ENCODE measurements around the gene LITAFD.
A peak's percentile ranks its signal among the peaks of the same experiment; 100 is the strongest.

LITAFD gene

DNA sequence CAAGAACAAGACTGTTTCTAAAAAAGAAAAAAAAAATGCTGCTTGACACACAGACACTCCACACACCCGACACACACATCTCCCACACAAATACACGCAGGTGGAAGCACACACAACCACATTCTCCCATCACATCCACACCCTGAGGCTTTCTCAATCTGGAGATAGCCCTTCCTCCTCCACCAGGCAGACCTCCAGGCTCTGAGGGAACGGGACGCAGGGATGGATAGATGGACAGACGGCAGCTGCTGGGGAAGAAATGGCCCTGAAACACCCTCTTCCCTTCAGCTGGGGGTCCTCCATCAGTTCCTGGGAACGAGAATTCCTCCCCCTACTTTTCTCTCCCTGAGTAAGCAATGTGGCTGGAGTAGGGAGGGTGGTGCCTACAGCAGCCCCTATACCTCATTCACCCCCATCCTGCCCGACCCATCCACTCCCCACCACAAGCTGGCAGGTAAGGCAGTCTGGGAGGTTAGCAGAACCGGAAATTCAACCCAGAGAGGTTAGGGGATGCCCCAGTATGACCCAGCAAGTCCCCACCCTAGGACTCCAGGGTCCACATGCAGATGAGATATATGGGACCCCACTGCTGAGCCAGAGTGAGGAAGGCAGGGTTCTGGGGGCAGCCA lies 4.1 kb upstream of the LITAFD start:
- H3K4me1 ChIP-seq (ENCODE audit: control insufficient read depth, insufficient read depth, low read length) = peaks cover 15% of the 10 kb centered on the region
- no peaks in the 10 kb centered on the region for H3K9me3 ChIP-seq (replicated peaks; ENCODE audit: low read length)
- peak overlapping the region; percentile 51 for H3K4me2 ChIP-seq (ENCODE audit: low read length)
- peak overlapping the region; percentile 16 for H3K9ac ChIP-seq (ENCODE audit: low read depth, low read length)
- no peak overlapping the region for H3K4me3 ChIP-seq (ENCODE audit: low read length)
- no peaks in the 10 kb centered on the region for H3K27me3 ChIP-seq (ENCODE audit: control insufficient read depth, insufficient read depth, low read length)
- H3K36me3 ChIP-seq (ENCODE audit: insufficient read depth, low read length) = no peaks in the 10 kb centered on the region

DNA sequence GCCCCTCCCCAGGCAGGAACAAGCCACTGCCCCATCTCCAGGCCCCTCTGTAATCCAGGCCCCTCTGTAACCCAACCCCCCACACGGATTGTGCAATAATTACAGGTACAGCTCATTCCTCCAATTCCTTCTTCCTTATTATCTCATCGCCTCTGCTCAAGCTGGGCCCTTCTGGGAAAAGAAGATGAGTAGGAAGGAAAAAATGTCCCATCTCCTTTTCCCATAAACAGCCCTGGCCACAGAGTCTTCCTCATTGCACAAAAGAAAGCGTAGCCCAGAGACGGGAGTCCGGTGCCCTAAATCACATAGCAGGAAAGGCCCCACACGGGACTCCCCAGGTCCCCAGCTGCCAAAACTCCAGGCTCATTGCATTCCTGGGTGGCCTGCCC lies 3.6 kb upstream of the LITAFD start:
- Histone ChIP-seq H3K36me3 (ENCODE audit: insufficient read depth, low read length) (no peaks in the 10 kb centered on the region), H3K4me3 (ENCODE audit: low read length) (no peak overlapping the region), H3K9me3 (replicated peaks; ENCODE audit: low read length) (no peaks in the 10 kb centered on the region), H3K27me3 (ENCODE audit: control insufficient read depth, insufficient read depth, low read length) (no peaks in the 10 kb centered on the region), H3K9ac (ENCODE audit: low read depth, low read length) (peak overlapping the region; percentile 16), H3K4me1 (ENCODE audit: control insufficient read depth, insufficient read depth, low read length) (peaks cover 15% of the 10 kb centered on the region), H3K4me2 (ENCODE audit: low read length) (peak overlapping the region; percentile 51)

DNA sequence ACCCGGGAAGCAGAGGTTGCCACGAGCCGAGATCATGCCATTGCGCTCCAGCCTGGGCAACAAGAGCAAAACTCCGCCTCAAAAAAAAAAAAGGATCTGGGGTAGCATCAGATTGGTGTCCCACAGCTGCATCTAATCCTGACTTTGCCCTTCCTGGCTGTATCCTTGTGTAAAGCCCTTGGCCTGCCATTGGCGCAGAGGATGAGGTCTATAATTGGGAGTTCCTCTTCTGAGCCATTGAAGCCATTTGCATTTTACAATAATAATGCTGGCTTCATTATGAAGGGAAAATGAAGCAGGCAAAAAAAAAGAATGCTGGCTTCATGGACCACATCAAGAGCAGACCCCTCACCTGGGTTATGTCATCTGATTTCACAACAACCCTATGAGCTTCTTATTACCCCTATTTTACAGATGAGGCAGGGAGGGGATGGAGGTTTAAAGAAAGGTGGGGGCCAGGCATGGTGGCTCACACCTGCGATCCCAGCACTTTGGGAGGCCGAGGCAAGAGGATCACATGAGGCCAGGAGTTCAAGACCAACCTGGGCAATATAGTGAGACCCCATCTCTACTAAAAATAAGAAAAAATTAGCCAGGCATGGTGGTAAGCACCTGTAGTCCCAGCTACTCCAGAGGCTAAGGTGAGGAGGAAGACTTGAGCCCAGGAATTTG lies 1.2 kb upstream of the LITAFD start:
- Histone ChIP-seq H3K4me1 (ENCODE audit: control insufficient read depth, insufficient read depth, low read length) (peaks cover 35% of the 10 kb centered on the region), H3K9me3 (replicated peaks; ENCODE audit: low read length) (no peaks in the 10 kb centered on the region), H3K4me3 (ENCODE audit: low read length) (no peak overlapping the region), H3K9ac (ENCODE audit: low read depth, low read length) (no peak overlapping the region), H3K36me3 (ENCODE audit: insufficient read depth, low read length) (no peaks in the 10 kb centered on the region), H3K4me2 (ENCODE audit: low read length) (no peak overlapping the region), H3K27me3 (ENCODE audit: control insufficient read depth, insufficient read depth, low read length) (no peaks in the 10 kb centered on the region)

DNA sequence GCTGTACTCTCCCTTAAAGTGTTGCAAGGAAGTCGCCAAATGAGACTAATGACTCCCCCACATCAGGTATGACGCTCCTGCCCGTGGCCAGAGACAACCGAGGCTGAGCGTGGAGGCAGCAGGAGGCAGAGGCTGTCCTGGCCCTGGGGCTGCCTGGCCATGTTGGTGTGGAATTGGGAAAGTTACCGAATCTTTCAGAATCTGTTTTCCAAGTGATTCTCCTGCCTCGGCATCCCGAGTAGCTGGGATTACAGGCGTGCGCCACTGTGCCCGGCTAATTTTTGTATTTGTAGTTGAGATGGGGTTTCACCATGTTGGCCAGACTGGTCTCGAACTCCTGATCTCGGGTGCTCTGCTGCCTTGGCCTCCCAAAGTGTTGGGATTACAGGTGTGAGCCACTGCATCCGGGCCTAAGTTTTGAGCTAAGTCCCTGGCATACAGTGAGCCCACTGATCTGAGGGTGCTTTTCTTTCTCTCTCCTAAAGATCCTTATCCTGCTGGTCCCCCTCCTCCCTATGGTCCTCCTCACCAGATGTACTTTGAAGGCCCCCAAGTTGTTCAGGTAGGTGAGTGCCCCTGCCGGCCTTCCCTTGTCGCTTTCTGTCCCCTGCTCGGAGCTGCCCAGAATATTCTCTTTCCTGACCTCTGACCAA lies 700 bp downstream of the LITAFD start:
- Histone ChIP-seq H3K4me3 (ENCODE audit: low read length) (no peak overlapping the region), H3K4me2 (ENCODE audit: low read length) (no peak overlapping the region), H3K9ac (ENCODE audit: low read depth, low read length) (no peak overlapping the region), H3K4me1 (ENCODE audit: control insufficient read depth, insufficient read depth, low read length) (peaks cover 52% of the 10 kb centered on the region), H3K9me3 (replicated peaks; ENCODE audit: low read length) (no peaks in the 10 kb centered on the region), H3K27me3 (ENCODE audit: control insufficient read depth, insufficient read depth, low read length) (no peaks in the 10 kb centered on the region), H3K36me3 (ENCODE audit: insufficient read depth, low read length) (peaks cover 9% of the 10 kb centered on the region)

DNA sequence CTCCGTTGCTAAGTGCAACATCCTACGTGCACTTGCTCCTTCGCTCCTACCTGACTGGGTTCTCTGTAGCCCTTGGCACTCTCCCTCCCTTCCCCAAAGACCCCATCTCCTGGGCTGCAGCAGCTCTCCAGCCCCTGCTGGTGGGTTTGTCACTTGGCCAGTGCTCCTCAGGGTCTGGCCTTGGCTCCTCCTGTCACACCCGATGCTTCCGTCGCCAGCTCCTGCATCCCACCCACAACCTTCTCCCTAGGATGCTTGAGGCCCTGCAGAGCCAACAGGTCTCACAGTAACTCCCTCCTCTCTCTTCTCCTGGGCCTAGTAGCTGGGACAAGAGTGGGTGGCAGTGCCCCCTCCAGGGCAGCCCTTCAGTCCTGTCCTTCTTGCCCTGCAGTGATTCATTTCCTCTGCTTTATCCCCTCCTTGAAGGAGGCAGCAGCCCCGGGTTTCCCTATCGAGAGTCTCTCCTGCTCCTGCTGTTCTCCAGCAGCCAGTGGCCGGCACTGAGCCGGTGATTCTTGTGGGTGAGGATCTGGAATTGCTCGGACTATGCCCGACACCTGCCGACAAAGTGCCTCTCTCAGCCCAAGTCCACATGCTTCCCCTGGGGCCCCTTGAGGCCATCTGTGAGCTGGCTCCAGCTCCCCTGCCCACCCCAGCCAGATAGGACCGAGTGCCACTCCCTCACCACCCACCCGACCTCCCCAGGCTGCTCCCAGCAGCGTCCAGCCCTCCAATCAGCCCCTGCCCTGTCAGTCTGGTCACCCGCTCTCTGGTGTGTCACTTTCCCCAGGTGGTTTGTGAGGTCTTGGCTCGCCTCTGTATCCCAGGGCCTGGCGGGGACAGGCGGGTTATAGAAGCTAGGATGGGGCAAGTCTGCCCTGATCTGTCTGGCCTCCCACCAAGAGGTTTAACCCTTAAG lies 3.8 kb downstream of the LITAFD start:
- H3K9ac ChIP-seq (ENCODE audit: low read depth, low read length) = peak overlapping the region; percentile 42
- no peak overlapping the region for H3K4me3 ChIP-seq (ENCODE audit: low read length)

DNA sequence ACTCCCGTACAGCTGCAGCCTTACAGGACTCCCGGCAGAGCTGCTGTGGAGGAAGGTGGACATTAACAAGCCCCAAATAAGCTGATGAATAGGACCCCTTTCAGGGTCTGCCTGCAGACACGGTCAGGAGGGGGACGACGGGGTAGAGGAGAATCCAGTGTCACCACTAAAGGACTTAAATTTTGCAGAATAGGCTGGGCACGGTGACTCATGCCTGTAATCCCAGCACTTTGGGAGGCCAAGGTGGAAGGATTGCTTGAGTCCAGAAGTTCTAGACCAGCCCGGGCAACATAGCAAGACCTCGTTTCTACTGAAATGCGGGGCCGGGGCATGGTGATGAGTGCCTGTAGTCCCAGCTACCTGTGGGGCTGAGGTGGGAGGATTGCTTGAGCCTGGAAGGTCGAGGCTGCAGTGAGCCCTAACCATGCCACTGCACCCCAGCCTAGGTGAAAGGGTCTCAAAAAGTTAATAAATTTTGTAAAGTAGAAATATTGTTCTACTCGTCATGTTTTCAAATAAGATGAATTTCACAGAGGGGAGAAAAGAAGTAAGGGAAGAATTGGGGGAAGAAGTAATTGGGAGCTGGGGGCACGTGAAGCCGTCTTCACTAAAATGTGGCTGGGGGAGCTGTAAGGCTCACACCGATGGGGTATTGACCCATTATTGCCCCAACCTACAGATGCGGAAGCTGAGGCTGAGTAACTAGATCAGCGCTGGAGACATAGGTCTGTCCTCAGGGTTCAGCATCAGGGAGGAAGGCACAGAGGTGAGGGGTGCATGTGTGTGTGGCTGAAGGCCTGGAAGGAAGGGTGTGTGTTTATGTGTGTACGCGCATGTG lies 4.7 kb downstream of the LITAFD start:
- H3K36me3 ChIP-seq (ENCODE audit: insufficient read depth, low read length) = peaks cover 36% of the 10 kb centered on the region
- peaks cover 49% of the 10 kb centered on the region for H3K4me1 ChIP-seq (ENCODE audit: control insufficient read depth, insufficient read depth, low read length)
- H3K9ac ChIP-seq (ENCODE audit: low read depth, low read length) = peak overlapping the region; percentile 42
- peak overlapping the region; percentile 50 for H3K4me2 ChIP-seq (ENCODE audit: low read length)
- H3K9me3 ChIP-seq (replicated peaks; ENCODE audit: low read length) = no peaks in the 10 kb centered on the region
- no peak overlapping the region for H3K4me3 ChIP-seq (ENCODE audit: low read length)
- no peaks in the 10 kb centered on the region for H3K27me3 ChIP-seq (ENCODE audit: control insufficient read depth, insufficient read depth, low read length)

More for the DNA sequence above, 3.8 kb downstream of the LITAFD start:
- H3K27me3 ChIP-seq (ENCODE audit: control insufficient read depth, insufficient read depth, low read length) = no peaks in the 10 kb centered on the region
- peak overlapping the region; percentile 50 for H3K4me2 ChIP-seq (ENCODE audit: low read length)
- H3K36me3 ChIP-seq (ENCODE audit: insufficient read depth, low read length) = peaks cover 28% of the 10 kb centered on the region
- H3K4me1 ChIP-seq (ENCODE audit: control insufficient read depth, insufficient read depth, low read length) = peaks cover 49% of the 10 kb centered on the region
- no peaks in the 10 kb centered on the region for H3K9me3 ChIP-seq (replicated peaks; ENCODE audit: low read length)

DNA sequence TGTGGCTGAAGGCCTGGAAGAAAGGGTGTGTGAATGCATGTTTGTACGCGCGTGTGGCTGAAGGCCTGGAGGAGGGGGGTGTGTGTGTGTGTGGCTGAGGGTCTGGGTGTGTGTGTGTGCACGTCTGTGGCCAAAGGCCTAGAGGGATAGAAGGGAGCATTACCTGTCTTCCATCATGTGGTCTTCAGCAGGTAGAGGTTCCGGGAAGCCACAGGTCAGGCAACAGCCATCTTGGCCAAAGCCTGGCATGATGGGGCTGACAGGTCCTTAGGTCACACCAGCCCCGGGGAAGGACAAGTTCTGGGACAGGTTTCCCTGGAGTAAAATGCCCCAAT lies 5.2 kb downstream of the LITAFD start:
- H3K4me2 ChIP-seq (ENCODE audit: low read length) = no peak overlapping the region
- H3K4me3 ChIP-seq (ENCODE audit: low read length) = no peak overlapping the region
- H3K4me1 ChIP-seq (ENCODE audit: control insufficient read depth, insufficient read depth, low read length) = peaks cover 49% of the 10 kb centered on the region
- H3K9me3 ChIP-seq (replicated peaks; ENCODE audit: low read length) = no peaks in the 10 kb centered on the region
- H3K36me3 ChIP-seq (ENCODE audit: insufficient read depth, low read length) = peaks cover 42% of the 10 kb centered on the region
- H3K9ac ChIP-seq (ENCODE audit: low read depth, low read length) = no peak overlapping the region
- H3K27me3 ChIP-seq (ENCODE audit: control insufficient read depth, insufficient read depth, low read length) = no peaks in the 10 kb centered on the region

DNA sequence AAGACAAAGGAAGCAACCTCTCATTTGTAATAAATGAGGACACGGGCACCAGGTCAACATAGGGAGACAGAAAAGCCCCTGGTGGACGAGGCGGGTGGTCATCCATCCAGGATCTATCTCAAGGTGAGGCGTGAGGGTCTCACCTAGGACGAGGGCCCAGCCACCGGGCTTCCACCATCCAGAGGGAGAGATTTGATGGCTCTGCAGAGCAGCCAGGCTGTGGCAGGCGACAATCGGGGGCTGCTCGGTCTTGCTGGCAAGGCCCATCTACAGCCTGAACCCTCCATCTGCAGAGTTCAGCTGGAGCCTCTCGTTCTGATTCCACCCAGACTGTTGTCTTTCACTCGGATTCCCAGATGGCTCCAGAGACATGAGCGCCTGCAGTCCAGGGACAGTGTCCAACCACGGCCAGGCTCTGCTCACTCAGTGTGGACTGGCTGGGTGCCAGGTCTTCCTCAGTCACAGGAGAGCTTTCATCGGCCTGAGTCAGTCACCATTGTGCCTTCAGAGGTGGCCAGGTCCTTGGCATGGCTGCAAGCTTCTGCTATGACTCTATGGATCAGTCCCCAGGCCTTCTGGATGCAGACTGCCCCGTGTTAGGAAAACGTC lies 5.9 kb downstream of the LITAFD start:
- H3K4me2 ChIP-seq (ENCODE audit: low read length) = peak overlapping the region; percentile 34
- H3K4me3 ChIP-seq (ENCODE audit: low read length) = no peak overlapping the region
- no peaks in the 10 kb centered on the region for H3K9me3 ChIP-seq (replicated peaks; ENCODE audit: low read length)
- peaks cover 49% of the 10 kb centered on the region for H3K36me3 ChIP-seq (ENCODE audit: insufficient read depth, low read length)
- H3K9ac ChIP-seq (ENCODE audit: low read depth, low read length) = no peak overlapping the region
- H3K4me1 ChIP-seq (ENCODE audit: control insufficient read depth, insufficient read depth, low read length) = peaks cover 49% of the 10 kb centered on the region
- H3K27me3 ChIP-seq (ENCODE audit: control insufficient read depth, insufficient read depth, low read length) = no peaks in the 10 kb centered on the region

DNA sequence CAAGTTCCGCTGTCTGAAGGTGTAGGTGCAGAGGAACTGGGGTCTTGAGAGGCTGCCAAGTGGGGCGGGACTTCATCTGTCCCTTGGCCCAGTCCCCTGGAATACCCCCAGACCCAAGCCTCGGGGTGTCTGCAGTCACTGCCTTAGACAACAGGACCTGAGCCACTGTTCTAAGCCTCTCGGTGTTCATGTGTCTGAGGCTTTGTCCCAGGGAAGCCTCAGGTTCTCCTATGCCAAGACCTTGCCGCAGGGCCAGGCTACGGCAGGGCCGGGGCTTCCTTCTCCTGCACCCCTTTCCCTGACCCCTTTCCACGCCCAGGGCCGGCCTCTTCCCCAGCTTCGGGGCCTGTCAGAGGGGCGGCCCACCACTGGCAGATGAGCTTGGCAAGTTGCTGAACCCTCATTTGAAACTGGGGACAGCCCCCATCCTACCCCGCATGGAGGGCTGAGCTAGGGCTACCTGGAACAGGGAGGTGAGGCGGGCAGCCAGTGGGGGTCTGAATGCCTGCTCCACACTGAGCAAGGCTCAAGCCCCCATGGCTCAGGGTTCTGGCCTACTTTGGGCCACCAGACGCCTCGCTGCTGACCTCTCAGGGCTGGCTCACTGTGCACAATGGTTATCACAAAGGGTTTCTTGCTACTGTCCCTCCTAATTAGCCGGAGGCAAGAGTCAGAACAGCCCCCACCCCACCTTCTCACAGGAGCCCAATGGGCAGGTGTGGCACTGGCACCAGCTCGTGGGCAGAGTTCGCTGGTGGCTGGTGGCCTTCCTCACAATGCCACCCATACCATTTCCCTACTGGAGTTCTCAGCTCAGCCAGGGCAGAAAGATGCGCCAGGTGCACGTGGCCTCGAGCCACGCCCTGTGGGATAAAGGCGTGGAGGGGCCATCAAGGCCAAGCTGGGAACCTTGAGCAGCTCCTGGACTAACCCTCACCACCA lies 7.1 kb downstream of the LITAFD start:
- no peaks in the 10 kb centered on the region for H3K27me3 ChIP-seq (ENCODE audit: control insufficient read depth, insufficient read depth, low read length)
- H3K36me3 ChIP-seq (ENCODE audit: insufficient read depth, low read length) = peaks cover 61% of the 10 kb centered on the region
- H3K9me3 ChIP-seq (replicated peaks; ENCODE audit: low read length) = no peaks in the 10 kb centered on the region
- peaks cover 46% of the 10 kb centered on the region for H3K4me1 ChIP-seq (ENCODE audit: control insufficient read depth, insufficient read depth, low read length)
- H3K4me2 ChIP-seq (ENCODE audit: low read length) = no peak overlapping the region
- H3K9ac ChIP-seq (ENCODE audit: low read depth, low read length) = no peak overlapping the region
- H3K4me3 ChIP-seq (ENCODE audit: low read length) = no peak overlapping the region
